Fibroblast of lung (primary cell): ENCODE data around the gene SORCS3.

Experiments
- EZH2 ChIP-seq: IDR thresholded peaks from 2 replicates; pipeline ENCODE4 v1.5.1; 2012; ENCODE audit warnings: low read length, control low read depth, mild to moderate bottlenecking; ENCODE audit errors: missing control alignments
- TF ChIP-seq, protein P1 (sequence below), 2 donors: IDR thresholded peaks in 1 of 2; conservative IDR thresholded peaks in 1 of 2; 1 replicate in 1 of 2; 2 replicates in 1 of 2; pipeline ENCODE4 v1.5.1; 2011 to 2012; ENCODE audit warnings: low read length in 2 of 2, control low read depth in 1 of 2, inconsistent platforms in 1 of 2, low read depth in 1 of 2, mild to moderate bottlenecking in 1 of 2

DNA sequence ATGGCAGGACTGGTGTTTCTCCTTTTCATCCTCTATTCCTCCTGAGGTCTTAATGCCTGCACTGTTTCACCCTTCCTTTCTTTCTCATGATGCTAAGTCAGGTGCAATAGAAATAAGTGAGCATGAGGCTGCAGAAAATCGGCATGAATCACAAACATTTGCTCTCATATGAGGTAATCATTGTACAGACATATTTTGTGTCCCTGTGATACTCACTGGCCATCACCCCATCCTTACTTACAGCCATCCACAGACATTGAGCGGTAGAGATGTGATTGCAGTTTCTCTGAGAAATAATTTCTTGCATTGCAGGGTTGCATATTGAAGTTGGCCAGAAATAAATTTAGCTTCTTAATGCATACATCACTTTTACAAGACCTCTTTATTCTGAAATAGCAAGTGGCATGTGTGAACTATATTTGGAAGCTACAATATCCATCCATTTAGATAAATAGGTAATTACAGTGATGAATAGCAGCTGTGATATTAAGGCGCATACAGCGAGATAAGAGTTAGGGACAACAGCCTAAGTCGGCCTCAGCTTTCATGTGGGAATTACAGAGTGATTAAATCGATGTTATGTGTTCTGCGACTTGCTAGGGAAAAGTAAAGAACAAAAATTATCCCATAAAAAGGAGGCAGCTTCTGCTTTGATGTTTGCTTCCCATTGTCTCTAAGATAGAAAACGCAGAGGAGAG is 612.6 kb downstream of the SORCS3 start:
- TF ChIP-seq, protein P1, sequence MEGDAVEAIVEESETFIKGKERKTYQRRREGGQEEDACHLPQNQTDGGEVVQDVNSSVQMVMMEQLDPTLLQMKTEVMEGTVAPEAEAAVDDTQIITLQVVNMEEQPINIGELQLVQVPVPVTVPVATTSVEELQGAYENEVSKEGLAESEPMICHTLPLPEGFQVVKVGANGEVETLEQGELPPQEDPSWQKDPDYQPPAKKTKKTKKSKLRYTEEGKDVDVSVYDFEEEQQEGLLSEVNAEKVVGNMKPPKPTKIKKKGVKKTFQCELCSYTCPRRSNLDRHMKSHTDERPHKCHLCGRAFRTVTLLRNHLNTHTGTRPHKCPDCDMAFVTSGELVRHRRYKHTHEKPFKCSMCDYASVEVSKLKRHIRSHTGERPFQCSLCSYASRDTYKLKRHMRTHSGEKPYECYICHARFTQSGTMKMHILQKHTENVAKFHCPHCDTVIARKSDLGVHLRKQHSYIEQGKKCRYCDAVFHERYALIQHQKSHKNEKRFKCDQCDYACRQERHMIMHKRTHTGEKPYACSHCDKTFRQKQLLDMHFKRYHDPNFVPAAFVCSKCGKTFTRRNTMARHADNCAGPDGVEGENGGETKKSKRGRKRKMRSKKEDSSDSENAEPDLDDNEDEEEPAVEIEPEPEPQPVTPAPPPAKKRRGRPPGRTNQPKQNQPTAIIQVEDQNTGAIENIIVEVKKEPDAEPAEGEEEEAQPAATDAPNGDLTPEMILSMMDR (conservative IDR thresholded peaks at IDR 0.05 in 1 of 2, IDR thresholded peaks at IDR 0.05 in 1 of 2; ENCODE audit: low read depth in 1 of 2, low read length in 2 of 2): no peak
- TF ChIP-seq EZH2: no peak
